NCI-H460 (cell line): ENCODE results near the gene KIAA0825. TPM values are rescaled to one million over a fixed set of nuclear protein-coding genes. Genes with fewer than 3 reads are reported as not detected.
"Not testable (repeated sequence)": the region's sequence is repeated elsewhere in the genome, so short reads cannot be mapped to it uniquely, and the experiment has no call there.

Experiments used
- DNase-seq: peaks from one replicate; pipeline ENCODE4 v3.0.0-alpha.2; 2016; ENCODE audit warnings: low read depth; ENCODE audit errors: extremely low read depth
- total RNA-seq: library from RNA; depleted of rRNA; stranded (reverse); fragments of >200 nt; shearing (Covaris generic); gene quantifications from 2 replicates; pipeline ENCODE4 v1.2.3, GENCODE V29; 2014

The KIAA0825 gene
- total RNA-seq, 1 experiment from 2014 or later, result 13.2 TPM

GRCh38 chr5:94209272-94209671 is 409.1 kb downstream of the KIAA0825 start:
- no peak for DNase-seq

- no peak for DNase-seq
Observed at GRCh38 chr5:94199566-94199965, 418.8 kb downstream of the KIAA0825 start.

- no peak for DNase-seq
Observed at GRCh38 chr5:94197970-94198369, 420.4 kb downstream of the KIAA0825 start.

DNA sequence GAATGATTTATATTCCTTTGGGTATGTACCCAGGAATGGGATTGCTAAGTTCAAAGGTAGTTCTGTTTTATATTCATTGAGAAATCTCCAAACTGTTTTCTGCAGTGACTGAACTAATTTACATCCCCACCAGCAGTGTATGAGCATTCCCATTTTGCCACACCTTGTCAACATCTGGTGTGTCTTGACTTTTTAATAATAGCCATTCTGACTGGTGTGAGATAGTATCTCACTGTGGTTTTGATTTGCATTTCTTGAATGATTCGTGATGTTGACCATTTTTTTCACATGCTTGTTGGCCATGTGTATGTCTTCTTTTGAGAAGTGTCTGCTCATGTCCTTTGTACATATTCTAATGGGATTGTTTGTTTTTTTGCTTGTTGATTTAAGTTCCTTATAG is 421.5 kb downstream of the KIAA0825 start:
- no peak for DNase-seq

GRCh38 chr5:94192658-94193391 is 425.6 kb downstream of the KIAA0825 start:
- no peak for DNase-seq

- no peak for DNase-seq
Observed at GRCh38 chr5:94191604-94192003, 426.8 kb downstream of the KIAA0825 start.

DNA sequence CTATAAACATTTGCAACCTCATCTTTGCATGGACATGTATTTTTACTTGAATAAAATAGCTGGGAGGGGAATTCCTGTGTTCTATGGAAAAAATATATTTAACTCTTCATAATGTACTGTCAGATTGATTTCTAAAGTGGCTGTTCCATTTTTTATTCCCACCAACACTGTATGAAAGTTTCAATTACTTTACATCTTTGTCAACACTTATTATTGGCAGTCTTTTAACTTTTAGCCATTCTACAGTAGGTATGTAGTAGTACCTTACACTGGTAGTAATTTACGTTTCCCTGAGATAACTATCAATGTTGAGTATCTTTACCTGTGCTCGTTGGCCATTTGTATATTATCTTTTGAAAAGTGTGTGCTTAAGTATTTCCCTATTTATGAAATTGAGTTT is 429.7 kb downstream of the KIAA0825 start:
- DNase-seq, result no peak

DNA sequence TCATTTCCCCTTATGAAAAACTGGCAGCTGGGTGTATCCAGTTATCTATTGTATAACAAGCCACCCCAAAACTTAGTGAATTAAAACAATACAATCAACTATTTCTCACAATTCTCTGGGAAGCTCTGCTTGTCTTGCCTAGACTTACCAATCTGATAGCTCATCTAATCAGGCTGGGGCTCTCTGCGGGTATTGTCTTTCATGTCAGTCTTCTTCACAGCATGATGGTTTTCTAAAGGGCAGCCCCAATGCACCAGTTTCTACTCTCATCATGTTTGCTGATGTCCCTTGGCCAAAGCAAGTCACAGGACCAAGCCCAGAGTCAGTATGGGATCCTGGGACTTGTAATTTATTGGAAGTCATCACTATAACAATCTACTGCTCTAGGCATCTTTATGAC is 433.5 kb downstream of the KIAA0825 start:
- DNase-seq, result no peak

- DNase-seq, result peak; percentile 8
Observed at GRCh38 chr5:94181895-94182294, 436.5 kb downstream of the KIAA0825 start.

- no peak for DNase-seq
Observed at GRCh38 chr5:94180761-94181160, 437.6 kb downstream of the KIAA0825 start.

DNA sequence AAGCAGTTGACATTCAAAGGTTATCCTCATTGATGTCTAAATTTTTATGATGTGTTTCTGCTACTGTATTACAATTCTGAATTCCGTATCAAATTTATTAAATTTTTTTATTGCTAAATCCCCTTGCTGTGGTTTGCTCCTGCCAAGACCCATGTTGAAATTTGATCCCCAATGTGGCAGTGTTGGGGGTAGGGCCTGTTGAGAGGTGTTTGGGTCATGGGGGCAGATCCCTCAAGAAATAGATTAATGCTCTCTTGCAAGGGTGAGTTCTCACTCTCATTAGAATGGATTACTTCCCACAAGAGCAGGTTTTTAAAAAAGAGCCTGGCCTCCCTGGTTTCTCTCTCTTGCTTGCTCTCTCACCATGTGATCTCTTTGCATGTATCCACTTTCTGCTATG is 442.5 kb downstream of the KIAA0825 start:
- DNase-seq, result no peak

GRCh38 chr5:94174748-94175411 is 443.5 kb downstream of the KIAA0825 start:
- DNase-seq, result no peak

GRCh38 chr5:94173100-94173499 is 445.3 kb downstream of the KIAA0825 start:
- no peak for DNase-seq

- not testable (repeated sequence) for DNase-seq
Observed at GRCh38 chr5:94171070-94171469, 447.3 kb downstream of the KIAA0825 start.

DNA sequence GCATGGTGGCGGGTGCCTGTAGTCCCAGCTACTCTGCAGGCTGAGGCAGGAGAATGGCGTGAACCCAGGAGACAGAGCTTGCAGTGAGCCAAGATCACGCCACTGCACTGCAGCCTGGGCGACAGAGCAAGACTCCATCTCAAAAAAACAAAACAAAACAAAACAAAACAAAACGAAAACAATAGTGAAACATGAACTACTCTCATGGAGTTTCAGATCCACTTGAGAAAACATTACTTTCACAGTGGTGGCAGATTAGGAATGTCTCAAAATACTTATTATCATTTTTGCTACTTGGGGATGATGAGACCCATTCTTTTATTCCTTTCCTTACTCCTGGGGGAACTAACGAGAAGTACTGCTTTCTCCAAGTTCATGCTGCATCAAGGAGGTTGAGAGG is 448.2 kb downstream of the KIAA0825 start:
- DNase-seq, result not testable (repeated sequence)

DNA sequence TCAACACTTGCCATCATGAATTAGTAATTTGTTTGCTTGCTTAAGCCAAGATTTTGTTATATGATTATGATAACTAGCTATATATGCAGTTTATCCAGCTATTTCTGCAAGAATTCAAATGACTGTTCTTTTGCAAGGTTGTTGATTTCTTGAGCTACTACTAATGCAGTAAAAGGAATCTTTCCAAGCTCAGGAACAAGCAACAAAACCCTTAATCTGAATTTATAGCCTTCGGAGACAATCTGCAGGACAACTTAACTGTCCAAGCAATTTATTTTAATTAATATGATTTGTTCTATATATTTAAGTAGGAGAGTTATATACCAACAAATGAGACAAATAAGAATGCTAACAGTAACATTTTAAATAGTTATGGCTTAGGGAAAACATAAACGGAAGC is 450.3 kb downstream of the KIAA0825 start:
- DNase-seq, result no peak

GRCh38 chr5:94161801-94162200 is 456.6 kb downstream of the KIAA0825 start:
- DNase-seq, result no peak

DNA sequence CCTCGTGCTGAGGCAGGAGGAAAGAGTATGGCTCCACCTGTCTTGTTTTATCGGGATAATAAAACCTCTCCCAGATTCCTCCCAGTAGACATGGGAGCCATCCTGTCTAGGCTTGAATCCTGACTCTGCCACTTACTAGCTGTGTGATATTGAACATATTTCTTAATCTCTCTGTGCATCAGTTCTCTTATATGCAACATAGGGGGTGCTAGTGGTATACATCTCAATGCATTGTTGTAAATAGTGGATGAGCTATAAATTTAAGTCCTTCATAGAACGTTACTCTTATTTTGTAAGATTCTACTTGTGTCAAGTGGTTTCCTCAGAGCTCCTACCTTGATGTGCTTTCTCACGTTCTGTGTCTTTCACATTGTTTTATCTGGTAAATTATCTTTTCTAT is 459.3 kb downstream of the KIAA0825 start:
- DNase-seq, result no peak

DNA sequence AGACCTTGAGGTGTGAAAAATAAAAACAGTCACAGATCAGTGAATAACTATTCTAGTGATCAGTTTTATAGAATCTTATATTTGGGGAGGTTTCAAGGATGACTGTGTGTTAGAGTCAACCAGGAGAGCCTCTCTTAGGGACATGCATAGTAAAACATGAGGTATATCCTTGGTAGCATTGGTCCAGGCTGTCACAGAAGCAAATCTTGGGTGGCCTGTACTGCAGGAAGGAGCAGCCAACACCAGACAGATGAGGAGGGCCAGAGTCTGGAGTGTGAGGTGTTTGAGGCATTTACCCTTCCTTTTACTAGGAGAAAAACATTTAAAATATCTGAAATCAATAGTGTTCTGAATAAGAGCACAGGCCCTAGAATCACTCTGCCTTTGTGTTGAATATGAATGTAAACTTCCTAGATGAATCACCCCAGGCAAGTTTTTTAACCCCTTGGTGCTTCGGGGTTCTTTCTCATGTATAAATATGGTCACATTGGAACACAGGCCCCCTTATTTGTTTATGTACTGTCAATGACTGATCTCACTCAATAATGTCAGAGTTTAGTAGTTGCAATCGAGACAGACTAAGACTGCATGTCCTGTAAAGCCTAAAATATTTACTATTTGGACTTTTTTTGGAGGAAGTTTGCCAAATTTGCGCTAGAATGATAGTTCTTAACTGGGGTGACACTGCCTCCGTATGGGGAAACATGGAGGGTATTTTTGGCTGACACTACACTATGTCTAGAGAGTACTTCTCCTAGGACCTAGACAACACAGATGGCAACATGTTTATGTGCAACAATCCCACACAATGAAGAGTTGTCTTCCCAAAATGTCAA is 460.5 kb downstream of the KIAA0825 start:
- no peak for DNase-seq

GRCh38 chr5:94154672-94155071 is 463.7 kb downstream of the KIAA0825 start:
- DNase-seq, result no peak

DNA sequence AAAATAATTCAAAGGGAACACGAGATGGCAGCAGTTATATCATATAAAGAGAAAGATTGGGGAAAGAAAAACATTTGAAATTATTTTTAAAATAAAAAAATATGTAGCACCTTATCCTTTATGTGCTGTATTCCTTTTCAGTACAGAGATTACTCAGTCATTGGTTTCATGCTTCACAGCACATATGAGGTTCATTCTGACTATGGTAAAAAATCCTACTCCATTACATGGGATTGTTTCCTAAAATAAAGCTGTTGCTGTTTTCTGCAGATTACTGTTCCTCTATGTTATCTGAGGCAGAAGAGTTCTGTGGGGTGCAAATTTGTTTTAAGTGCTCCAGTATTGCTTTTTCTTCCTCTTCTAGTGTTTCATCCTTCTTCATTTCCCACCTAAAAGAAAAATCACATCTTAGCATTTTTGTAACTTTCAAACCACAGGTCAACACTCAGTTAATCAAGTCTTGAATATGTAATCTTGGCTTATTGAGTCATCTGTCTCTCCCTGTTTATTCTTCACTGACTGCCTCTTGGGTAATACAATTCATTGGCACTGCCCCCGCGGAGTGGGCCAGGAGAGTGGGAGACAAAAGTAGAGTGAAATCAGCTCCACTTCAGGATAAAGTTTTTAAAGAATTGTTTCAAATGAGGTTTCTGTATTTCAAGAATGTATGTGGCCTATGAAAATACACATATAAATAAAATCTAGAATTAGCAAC is 464.5 kb downstream of the KIAA0825 start:
- DNase-seq, result no peak
